ENCODE results near the gene SFTPB.

Gene SFTPB

DNA sequence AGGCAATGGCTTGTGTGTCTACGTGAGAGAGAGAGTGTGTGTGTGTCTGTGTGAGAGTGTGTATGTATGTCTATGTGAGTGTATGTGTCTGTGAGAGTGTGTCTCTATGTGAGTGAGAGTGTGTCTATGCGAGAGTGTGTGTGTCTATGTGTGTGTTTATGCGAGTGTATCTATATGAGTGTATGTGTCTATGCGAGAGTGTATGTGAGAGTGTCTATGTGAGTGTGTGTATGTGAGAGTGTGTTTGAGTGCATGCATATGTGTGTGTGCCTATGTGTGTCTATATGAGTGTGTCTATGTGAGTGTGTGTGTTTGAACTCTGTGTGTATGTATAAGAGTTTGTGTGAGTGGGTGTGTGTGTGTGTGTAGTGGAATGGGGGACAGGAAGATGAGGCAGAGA, 16.4 kb upstream of the SFTPB start:
- H3K4me3 ChIP-seq (ENCODE audit: low read depth, low read length): no peak overlapping the region
- TF ChIP-seq, protein P1, sequence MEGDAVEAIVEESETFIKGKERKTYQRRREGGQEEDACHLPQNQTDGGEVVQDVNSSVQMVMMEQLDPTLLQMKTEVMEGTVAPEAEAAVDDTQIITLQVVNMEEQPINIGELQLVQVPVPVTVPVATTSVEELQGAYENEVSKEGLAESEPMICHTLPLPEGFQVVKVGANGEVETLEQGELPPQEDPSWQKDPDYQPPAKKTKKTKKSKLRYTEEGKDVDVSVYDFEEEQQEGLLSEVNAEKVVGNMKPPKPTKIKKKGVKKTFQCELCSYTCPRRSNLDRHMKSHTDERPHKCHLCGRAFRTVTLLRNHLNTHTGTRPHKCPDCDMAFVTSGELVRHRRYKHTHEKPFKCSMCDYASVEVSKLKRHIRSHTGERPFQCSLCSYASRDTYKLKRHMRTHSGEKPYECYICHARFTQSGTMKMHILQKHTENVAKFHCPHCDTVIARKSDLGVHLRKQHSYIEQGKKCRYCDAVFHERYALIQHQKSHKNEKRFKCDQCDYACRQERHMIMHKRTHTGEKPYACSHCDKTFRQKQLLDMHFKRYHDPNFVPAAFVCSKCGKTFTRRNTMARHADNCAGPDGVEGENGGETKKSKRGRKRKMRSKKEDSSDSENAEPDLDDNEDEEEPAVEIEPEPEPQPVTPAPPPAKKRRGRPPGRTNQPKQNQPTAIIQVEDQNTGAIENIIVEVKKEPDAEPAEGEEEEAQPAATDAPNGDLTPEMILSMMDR (IDR thresholded peaks at IDR 0.05; ENCODE audit: borderline replicate concordance, insufficient read depth, low read depth, low read length): no peak

DNA sequence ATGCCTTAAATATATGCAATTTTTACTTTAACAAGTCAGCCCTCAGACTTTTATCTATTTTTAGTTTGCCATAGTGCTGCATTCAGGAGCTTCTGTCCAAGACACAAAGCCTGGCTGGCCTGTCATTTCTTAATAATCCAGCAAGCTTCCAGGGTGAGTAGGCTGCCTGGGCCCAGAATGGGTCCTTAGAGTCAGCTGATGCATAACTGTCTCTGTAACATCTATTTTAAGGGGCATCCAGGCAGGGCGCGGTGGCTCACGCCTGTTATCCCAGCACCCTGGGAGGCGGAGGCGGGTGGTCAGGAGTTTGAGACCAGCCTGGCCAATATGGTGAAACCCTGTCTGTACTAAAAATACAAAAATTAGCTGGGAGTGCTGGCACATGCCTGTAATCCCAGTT, 14.4 kb upstream of the SFTPB start:
- H3K4me3 ChIP-seq (ENCODE audit: low read depth, low read length): no peak overlapping the region
- TF ChIP-seq, protein P1 (IDR thresholded peaks at IDR 0.05; ENCODE audit: borderline replicate concordance, insufficient read depth, low read depth, low read length): no peak

DNA sequence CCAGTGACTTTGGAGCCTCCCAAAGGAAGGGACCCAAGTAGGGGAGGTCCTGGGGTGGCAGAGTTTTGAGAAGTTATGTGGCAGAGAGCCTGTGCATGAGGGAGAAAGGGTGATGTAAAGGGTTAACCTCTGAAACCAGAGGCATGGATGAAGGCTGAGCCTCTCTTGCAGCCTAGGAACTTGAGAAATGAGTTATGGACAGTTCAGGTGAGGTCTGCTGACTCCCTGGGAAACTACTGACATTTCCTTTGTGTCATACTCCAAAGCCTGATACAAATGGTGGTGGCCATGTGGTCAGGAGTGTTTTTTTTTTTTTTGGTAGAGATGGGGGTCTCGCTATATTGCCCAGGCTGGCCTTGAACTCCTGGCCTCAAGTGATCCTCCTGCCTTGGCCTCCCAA, 13.8 kb upstream of the SFTPB start:
- H3K4me3 ChIP-seq (ENCODE audit: low read depth, low read length): no peak overlapping the region
- TF ChIP-seq, protein P1 (IDR thresholded peaks at IDR 0.05; ENCODE audit: borderline replicate concordance, insufficient read depth, low read depth, low read length): no peak

DNA sequence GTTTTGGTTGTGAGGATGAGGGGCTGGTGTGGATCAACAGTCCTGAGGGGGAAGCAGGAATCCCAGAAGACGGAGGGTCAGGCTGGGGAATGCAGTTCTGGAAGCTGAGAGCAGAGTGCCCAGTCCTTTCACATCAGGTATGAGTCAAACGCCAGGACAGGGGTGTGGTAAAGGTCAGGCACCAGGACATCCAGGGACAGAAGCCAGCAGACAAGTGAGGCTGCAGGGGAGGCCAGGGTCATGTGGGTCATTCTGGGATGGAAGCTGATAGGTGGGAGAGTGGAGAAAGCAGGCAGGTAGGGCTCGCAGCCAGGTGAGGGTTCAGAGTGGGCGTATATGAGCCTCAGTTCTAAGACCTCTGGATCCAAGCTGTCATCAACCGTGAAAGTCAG, 13.4 kb upstream of the SFTPB start:
- no peak overlapping the region for H3K4me3 ChIP-seq (ENCODE audit: low read depth, low read length)

DNA sequence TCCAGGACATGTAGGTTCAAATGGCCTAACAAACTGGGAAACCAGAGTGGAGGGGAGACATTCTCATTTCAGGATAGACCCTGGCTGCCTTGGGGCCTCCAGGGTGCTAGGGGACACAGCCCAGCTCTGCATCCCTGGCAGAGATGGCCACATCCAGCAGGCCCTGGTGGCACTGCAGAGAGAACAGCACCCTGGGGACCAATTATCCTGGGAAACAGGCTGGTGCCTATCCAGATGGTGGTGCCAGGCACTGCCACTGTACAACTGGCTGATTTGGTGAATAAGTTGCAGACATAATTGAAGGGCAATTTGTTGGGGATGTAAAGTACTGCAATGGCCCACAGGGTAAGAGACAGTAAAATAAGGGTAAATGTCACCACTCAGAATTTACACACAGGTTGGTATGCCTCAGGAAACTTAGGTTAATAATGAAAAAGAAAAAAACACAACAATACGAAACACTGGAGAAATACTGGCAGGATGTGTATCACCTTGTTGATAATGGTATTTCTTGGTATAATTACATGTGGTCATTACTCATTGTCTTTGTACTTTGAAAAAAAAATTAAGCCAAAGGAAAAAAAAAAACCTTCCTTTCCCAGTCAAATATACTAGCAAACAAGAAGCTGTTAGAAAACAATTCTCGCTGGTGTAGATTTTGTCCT, 12.8 kb upstream of the SFTPB start:
- TF ChIP-seq, protein P1 (IDR thresholded peaks at IDR 0.05; ENCODE audit: borderline replicate concordance, insufficient read depth, low read depth, low read length): no peak
- no peak overlapping the region for H3K4me3 ChIP-seq (ENCODE audit: low read depth, low read length)

More for the DNA sequence above, 13.4 kb upstream of the SFTPB start:
- TF ChIP-seq, protein P1 (IDR thresholded peaks at IDR 0.05; ENCODE audit: borderline replicate concordance, insufficient read depth, low read depth, low read length): no peak

DNA sequence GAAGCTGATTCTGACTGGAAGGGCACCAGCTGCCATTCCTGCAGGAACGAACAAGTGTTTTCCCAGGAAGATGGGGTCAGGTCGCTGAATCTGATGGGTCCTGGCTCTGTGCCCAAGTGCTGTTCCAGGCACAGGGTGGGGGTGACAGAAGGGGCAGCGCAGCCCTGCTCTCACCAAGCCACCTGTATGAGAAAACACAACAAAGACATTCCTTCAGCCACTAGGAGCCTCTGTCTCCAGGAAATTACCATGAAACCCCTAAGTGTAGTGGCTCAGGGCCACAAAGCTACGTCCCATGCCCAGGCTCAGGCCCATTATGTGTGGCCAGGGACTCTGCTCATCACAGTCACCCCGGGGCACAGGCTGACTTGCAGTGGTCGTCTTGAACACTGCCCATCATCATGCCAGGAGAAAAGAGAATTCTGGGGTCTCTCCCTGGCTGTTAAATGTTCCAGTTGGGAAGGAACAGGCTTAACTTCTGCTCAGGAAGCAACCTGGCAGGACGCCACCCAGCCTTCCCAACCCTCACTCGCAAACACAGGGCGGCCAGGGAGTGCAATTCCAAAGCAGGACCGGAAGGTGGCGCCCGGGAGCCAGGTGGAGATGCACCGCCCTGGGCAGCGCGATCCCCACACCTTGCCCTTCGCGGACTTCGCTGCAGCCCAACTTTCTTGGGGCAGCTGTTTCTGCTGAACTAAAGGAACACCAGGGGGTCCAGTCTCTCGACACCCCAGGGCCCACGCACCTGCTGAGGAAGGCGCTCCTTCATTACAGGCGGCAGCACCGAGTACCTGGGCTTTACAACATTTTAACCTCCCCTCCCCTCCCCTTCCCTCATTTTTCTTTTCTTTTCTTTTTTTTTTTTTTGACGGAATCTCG, 11.0 kb upstream of the SFTPB start:
- TF ChIP-seq, protein P1 (IDR thresholded peaks at IDR 0.05; ENCODE audit: borderline replicate concordance, insufficient read depth, low read depth, low read length): peak; percentile 100
- H3K4me3 ChIP-seq (ENCODE audit: low read depth, low read length): no peak overlapping the region

Data from GM12875 (cell line).